Neutrophil (primary cell): Measurements from ENCODE around the gene MEDAG.
A peak's percentile ranks its signal among the peaks of the same experiment; 100 is the strongest.

Experiments
- H3K27ac ChIP-seq: fragments of 200-600 bp; sonication (generic); 2 replicates; pipeline ENCODE4 v1.5.1; 2016; ENCODE audit warnings: mild to moderate bottlenecking, moderate library complexity
- H3K27me3 ChIP-seq: fragments of 200-600 bp; sonication (generic); 2 replicates; pipeline ENCODE4 v1.6.0; 2016; ENCODE audit warnings: mild to moderate bottlenecking
- H3K36me3 ChIP-seq: fragments of 200-600 bp; sonication (generic); 2 replicates; pipeline ENCODE4 v1.5.1; 2017
- H3K4me1 ChIP-seq, 2 experiments: fragments of 200-600 bp in 1 of 2; sonication (generic) in 1 of 2; 1 replicate in 1 of 2; 2 replicates in 1 of 2; pipeline versions ENCODE4 v1.5.1 to v1.6.1; 2013 to 2016; ENCODE audit warnings: low read depth in 1 of 2, low read length in 1 of 2, mild to moderate bottlenecking in 1 of 2, moderate library complexity in 1 of 2; ENCODE audit not compliant: control insufficient read depth in 1 of 2, insufficient read depth in 1 of 2
- H3K4me3 ChIP-seq, 2 experiments: fragments of 200-600 bp in 1 of 2; sonication (generic) in 1 of 2; 1 replicate in 1 of 2; 2 replicates in 1 of 2; pipeline ENCODE4 v1.5.1; 2013 to 2016; ENCODE audit warnings: low read depth in 1 of 2, low read length in 1 of 2, mild to moderate bottlenecking in 1 of 2, moderate library complexity in 1 of 2
- H3K9me3 ChIP-seq: fragments of 200-600 bp; sonication (generic); 2 replicates; pipeline ENCODE4 v1.5.1; 2016
- TF ChIP-seq, protein P1 (sequence below): fragments of 200-600 bp; sonication (generic); IDR thresholded peaks from 2 replicates; pipeline ENCODE4 v1.5.1; 2016; ENCODE audit warnings: antibody characterized with exemption

MEDAG gene

GRCh38 chr13:30865123-30866049 is 40.7 kb upstream of the MEDAG start:
- TF ChIP-seq, protein P1, sequence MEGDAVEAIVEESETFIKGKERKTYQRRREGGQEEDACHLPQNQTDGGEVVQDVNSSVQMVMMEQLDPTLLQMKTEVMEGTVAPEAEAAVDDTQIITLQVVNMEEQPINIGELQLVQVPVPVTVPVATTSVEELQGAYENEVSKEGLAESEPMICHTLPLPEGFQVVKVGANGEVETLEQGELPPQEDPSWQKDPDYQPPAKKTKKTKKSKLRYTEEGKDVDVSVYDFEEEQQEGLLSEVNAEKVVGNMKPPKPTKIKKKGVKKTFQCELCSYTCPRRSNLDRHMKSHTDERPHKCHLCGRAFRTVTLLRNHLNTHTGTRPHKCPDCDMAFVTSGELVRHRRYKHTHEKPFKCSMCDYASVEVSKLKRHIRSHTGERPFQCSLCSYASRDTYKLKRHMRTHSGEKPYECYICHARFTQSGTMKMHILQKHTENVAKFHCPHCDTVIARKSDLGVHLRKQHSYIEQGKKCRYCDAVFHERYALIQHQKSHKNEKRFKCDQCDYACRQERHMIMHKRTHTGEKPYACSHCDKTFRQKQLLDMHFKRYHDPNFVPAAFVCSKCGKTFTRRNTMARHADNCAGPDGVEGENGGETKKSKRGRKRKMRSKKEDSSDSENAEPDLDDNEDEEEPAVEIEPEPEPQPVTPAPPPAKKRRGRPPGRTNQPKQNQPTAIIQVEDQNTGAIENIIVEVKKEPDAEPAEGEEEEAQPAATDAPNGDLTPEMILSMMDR = peak; percentile 80
- Histone ChIP-seq H3K36me3 (no peaks in the 10 kb centered on the region), H3K9me3 (no peaks in the 10 kb centered on the region), H3K27ac (no peak overlapping the region), H3K4me1 (peaks cover 0 to 4% of the 10 kb centered on the region in 2 experiments), H3K4me3 (no peak overlapping the region), H3K27me3 (peaks cover 3% of the 10 kb centered on the region)

DNA sequence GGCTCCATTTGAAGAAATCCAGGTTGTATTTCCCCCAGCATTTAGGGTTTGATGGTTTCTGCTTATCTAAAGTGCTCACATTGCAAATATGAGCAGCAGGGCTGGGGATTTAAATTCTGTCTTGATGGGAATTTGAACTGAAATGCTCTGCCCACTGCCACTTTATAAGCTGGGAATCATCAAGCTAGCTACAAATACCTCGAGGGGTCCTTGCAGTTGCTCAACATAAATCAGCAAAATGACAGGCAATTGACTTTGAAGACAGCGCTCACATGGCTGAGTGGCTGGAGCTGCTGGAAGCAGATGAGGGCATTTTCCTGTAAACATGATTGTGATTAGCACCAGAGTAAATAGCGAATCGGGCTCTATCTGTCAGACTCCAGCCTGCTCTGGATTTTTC is 39.4 kb upstream of the MEDAG start:
- TF ChIP-seq, protein P1 = no peak
- peaks cover 0 to 4% of the 10 kb centered on the region in 2 experiments for H3K4me1 ChIP-seq
- H3K9me3 ChIP-seq = no peaks in the 10 kb centered on the region
- peaks cover 3% of the 10 kb centered on the region for H3K27me3 ChIP-seq
- no peak overlapping the region for H3K4me3 ChIP-seq
- no peak overlapping the region for H3K27ac ChIP-seq
- no peaks in the 10 kb centered on the region for H3K36me3 ChIP-seq

GRCh38 chr13:30867089-30867669 is 38.9 kb upstream of the MEDAG start:
- H3K36me3 ChIP-seq = no peaks in the 10 kb centered on the region
- H3K9me3 ChIP-seq = no peaks in the 10 kb centered on the region
- no peak overlapping the region for H3K27ac ChIP-seq
- peaks cover 0 to 4% of the 10 kb centered on the region in 2 experiments for H3K4me1 ChIP-seq
- peaks cover 3% of the 10 kb centered on the region for H3K27me3 ChIP-seq
- TF ChIP-seq, protein P1 = no peak
- H3K4me3 ChIP-seq = no peak overlapping the region

DNA sequence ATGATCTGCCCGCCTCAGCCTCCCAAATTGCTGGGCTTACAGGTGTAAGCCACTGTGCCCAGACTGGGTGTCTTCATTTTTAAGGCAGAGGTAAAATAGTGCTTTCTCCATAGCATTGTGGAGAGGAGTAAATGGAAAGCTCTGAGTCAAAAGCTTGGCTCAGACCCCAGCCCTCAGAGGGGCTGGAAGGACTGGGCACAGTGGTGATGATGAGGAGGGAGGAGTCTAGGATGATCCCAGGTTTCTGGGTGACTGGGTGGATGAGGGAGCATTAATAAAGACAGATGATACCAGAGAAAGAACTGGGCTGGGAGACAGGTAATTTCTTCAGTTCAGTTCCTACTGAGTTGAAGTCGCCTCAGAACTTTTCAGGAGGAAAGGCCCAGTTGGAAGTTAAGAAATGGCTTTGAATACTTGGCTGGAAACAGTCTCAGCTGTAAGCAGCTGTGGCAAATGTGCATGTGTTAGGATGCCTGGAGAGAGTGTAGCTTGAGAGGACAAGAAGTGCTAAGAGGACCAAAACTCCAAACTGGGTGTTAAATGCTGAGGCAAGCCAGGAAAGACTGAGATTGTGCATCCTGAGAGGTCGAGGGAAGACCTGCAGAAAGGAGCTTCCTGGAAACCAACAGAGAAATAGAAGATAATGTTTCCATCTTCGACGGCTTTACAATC is 37.1 kb upstream of the MEDAG start:
- H3K36me3 ChIP-seq = no peaks in the 10 kb centered on the region
- H3K27ac ChIP-seq = no peak overlapping the region
- peaks cover 0 to 4% of the 10 kb centered on the region in 2 experiments for H3K4me1 ChIP-seq
- TF ChIP-seq, protein P1 = no peak
- peaks cover 3% of the 10 kb centered on the region for H3K27me3 ChIP-seq
- no peaks in the 10 kb centered on the region for H3K9me3 ChIP-seq
- H3K4me3 ChIP-seq = no peak overlapping the region

GRCh38 chr13:30869491-30869890 is 36.6 kb upstream of the MEDAG start:
- no peak overlapping the region for H3K4me3 ChIP-seq
- no peaks in the 10 kb centered on the region for H3K9me3 ChIP-seq
- peaks cover 0 to 4% of the 10 kb centered on the region in 2 experiments for H3K4me1 ChIP-seq
- H3K36me3 ChIP-seq = no peaks in the 10 kb centered on the region
- TF ChIP-seq, protein P1 = no peak
- H3K27me3 ChIP-seq = peaks cover 3% of the 10 kb centered on the region
- H3K27ac ChIP-seq = no peak overlapping the region
